Esophagus muscularis mucosa (tissue), 4 donors: ENCODE measurements around the gene VCX2. TPM values are rescaled to one million over a fixed set of nuclear protein-coding genes. Genes with fewer than 3 reads are reported as not detected.
"Not testable (repeated sequence)": the region's sequence is repeated elsewhere in the genome, so short reads cannot be mapped to it uniquely, and the experiment has no call there.

Experiments used
- DNase-seq: peaks from one replicate; pipeline ENCODE4 v3.0.0-alpha.2; 2017; ENCODE audit errors: extremely low spot score
- H3K27ac ChIP-seq, 4 donors: fragments of 200-600 bp; sonication (generic); replicated peaks in 1 of 4; 1 replicate in 3 of 4; 2 replicates in 1 of 4; pipeline ENCODE4 v1.5.1; 2016 to 2019; ENCODE audit warnings: mild to moderate bottlenecking in 1 of 4
- H3K27me3 ChIP-seq, 4 donors: fragments of 200-600 bp; sonication (generic); one replicate each; pipeline versions ENCODE4 v1.5.1 to v1.6.0; 2016 to 2019
- H3K36me3 ChIP-seq, 4 donors: fragments of 200-600 bp; sonication (generic); one replicate each; pipeline ENCODE4 v1.5.1; 2016 to 2019
- H3K4me1 ChIP-seq, 4 donors: fragments of 200-600 bp; sonication (generic); one replicate each; pipeline ENCODE4 v1.5.1; 2016 to 2019
- H3K4me3 ChIP-seq, 4 donors: fragments of 200-600 bp; sonication (generic); 1 replicate in 2 of 4; 2 replicates in 2 of 4; pipeline ENCODE4 v1.5.1; 2016 to 2019; ENCODE audit warnings: mild to moderate bottlenecking in 4 of 4, moderate library complexity in 1 of 4
- H3K9me3 ChIP-seq, 4 donors: fragments of 200-600 bp; sonication (generic); 1 replicate in 3 of 4; 2 replicates in 1 of 4; pipeline ENCODE4 v1.5.1; 2016 to 2019
- EP300 ChIP-seq: sonication (generic); formaldehyde crosslinking; IDR thresholded peaks from one replicate; pipeline ENCODE4 v1.6.1; 2017; ENCODE audit warnings: antibody characterized with exemption
- POLR2A ChIP-seq: fragments of 450-650 bp; IDR thresholded peaks from one replicate; pipeline ENCODE4 v1.6.1; 2017; ENCODE audit warnings: antibody characterized with exemption, moderate library complexity, mild to moderate bottlenecking, low read depth
- POLR2AphosphoS5 ChIP-seq, 2 donors: sonication (generic); formaldehyde crosslinking; IDR thresholded peaks; one replicate each; pipeline ENCODE4 v1.6.1; 2017; ENCODE audit warnings: antibody characterized with exemption in 2 of 2
- WGBS: methylation state at CpG from one replicate; pipeline ENCODE4 v1.1.5; 2018; 5-methylcytosine and 5-hydroxymethylcytosine counted together
- intact Hi-C: fragments of 100-400 bp; cut with DNase I; formaldehyde crosslinking; loops from one replicate; pipeline ENCODE4 v1.15.1; 2023
- small RNA-seq, 3 donors: library from RNA; depleted of rRNA; stranded (forward); fragments of <200 nt; gene quantifications; one replicate each; pipeline ENCODE3, GENCODE V24; 2016
- total RNA-seq, 4 donors: library from RNA; depleted of rRNA; stranded (reverse); fragments of >200 nt; gene quantifications; one replicate each; pipeline versions ENCODE4 v1.1.0 to v1.2.1, GENCODE V29; 2016
- TF ChIP-seq, protein P1 (sequence below), 3 experiments: fragments of 200-600 bp in 2 of 3; fragments of 450-650 bp in 1 of 3; sonication (generic) in 2 of 3; IDR thresholded peaks; one replicate each; pipeline ENCODE4 v1.5.1; 2017 to 2019; ENCODE audit warnings: antibody characterized with exemption in 3 of 3, mild to moderate bottlenecking in 2 of 3, moderate library complexity in 1 of 3

VCX2 gene
- total RNA-seq, 4 donors from 2014 or later = not detected

DNA sequence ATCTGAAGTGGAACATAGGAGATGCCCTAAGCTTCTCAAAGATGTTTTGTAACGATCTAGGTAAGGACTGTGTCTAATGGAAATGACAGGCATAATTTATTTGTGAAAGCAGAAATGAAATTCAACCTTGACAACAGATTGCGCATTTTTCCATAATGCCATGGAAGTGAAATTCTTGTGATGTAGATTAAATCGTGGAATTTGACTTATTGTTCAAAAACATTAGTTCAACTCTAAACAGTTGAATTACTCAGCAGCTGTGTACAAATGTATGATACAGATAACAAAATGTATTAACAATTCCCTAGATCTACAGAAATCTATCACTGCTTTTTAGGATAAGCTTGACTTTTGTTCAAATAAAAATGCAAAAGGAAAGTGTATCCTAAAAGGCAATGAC, 44.4 kb downstream of the VCX2 start:
- H3K36me3 ChIP-seq = no peaks in the 10 kb centered on the region
- H3K4me3 ChIP-seq = no peak overlapping the region
- H3K4me1 ChIP-seq = no peaks in the 10 kb centered on the region
- no peaks in the 10 kb centered on the region for H3K9me3 ChIP-seq
- no peak for TF ChIP-seq POLR2AphosphoS5 (IDR thresholded peaks at IDR 0.05)
- no peak for DNase-seq
- no peak overlapping the region for H3K27ac ChIP-seq
- 86% methylated on average over 3 of the region's 3 CpGs for WGBS
- no peaks in the 10 kb centered on the region for H3K27me3 ChIP-seq
- intact Hi-C loops = no loop called here

DNA sequence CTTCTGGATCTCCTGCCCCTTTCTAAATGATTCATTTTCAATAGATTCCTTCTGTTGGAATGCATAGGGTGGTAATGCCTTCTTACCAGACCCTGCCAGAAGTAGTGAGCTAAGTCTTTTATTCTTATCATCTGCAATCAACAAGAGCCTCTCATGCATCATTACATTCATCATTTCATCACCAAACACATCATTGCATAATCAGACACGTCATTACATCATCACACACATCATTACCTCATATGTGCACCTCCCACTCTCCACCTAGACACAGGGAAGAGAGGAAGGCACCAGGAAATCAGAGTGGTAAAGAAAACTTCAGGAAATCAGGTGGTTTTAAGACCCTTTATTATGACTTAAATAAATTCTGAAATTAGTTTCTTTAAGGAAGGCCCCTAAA, 45.0 kb downstream of the VCX2 start:
- no peak for DNase-seq
- H3K4me3 ChIP-seq = no peak overlapping the region
- no peaks in the 10 kb centered on the region for H3K27me3 ChIP-seq
- no peaks in the 10 kb centered on the region for H3K9me3 ChIP-seq
- no peaks in the 10 kb centered on the region for H3K4me1 ChIP-seq
- TF ChIP-seq EP300 (no peak), POLR2AphosphoS5 (IDR thresholded peaks at IDR 0.05) (no peak), POLR2A (no peak)
- TF ChIP-seq, protein P1, sequence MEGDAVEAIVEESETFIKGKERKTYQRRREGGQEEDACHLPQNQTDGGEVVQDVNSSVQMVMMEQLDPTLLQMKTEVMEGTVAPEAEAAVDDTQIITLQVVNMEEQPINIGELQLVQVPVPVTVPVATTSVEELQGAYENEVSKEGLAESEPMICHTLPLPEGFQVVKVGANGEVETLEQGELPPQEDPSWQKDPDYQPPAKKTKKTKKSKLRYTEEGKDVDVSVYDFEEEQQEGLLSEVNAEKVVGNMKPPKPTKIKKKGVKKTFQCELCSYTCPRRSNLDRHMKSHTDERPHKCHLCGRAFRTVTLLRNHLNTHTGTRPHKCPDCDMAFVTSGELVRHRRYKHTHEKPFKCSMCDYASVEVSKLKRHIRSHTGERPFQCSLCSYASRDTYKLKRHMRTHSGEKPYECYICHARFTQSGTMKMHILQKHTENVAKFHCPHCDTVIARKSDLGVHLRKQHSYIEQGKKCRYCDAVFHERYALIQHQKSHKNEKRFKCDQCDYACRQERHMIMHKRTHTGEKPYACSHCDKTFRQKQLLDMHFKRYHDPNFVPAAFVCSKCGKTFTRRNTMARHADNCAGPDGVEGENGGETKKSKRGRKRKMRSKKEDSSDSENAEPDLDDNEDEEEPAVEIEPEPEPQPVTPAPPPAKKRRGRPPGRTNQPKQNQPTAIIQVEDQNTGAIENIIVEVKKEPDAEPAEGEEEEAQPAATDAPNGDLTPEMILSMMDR (IDR thresholded peaks at IDR 0.05) = no peak
- 86% methylated on average over 1 of the region's 1 CpG for WGBS
- no peak overlapping the region for H3K27ac ChIP-seq
- intact Hi-C loops = no loop called here
- H3K36me3 ChIP-seq = no peaks in the 10 kb centered on the region

DNA sequence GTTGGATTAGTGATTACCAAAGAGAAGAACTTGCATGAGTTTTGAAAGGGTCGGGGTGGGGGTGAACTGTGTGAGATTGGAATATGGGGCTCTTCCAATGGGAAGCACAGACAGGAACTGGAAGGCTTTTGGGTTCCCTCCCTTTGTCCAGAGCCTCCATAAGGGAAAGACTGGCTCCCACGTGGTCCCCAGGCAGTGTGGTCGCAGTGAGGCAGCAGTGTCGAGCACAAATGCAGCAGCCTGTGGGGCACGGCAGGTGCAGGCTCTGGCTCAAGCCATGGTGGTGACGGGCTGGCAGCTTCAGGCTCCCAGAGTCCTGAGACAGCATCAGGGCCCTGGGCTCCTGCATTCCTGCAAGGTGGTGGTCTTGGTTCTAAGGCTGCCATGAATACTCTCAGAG, 45.5 kb downstream of the VCX2 start:
- H3K27ac ChIP-seq = no peak overlapping the region
- no peaks in the 10 kb centered on the region for H3K27me3 ChIP-seq
- H3K4me3 ChIP-seq = no peak overlapping the region
- H3K36me3 ChIP-seq = no peaks in the 10 kb centered on the region
- 82% methylated on average over 6 of the region's 6 CpGs for WGBS
- intact Hi-C loops = no loop called here
- H3K4me1 ChIP-seq = no peaks in the 10 kb centered on the region
- DNase-seq = no peak
- TF ChIP-seq POLR2AphosphoS5 (IDR thresholded peaks at IDR 0.05) (no peak), POLR2A (no peak), EP300 (no peak)
- TF ChIP-seq, protein P1 (IDR thresholded peaks at IDR 0.05) = no peak
- H3K9me3 ChIP-seq = no peaks in the 10 kb centered on the region

DNA sequence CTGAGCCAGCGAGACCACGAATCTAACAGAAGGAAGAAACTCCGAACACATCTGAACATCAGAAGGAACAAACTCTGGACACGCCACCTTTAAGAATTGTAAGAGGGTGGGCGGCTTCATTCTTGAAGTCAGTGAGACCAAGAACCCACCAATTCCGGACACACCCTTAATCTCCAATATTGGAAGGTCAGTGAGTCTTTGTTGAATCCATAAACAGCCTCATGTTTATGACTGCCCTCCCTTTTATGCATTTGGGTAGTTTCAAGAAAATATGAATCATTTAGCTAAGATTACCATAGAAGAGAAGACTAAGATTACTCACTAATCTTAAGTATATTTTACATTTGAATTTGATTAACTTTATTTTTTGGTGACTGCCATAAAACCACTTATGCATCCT, 48.5 kb downstream of the VCX2 start:
- no peak for DNase-seq
- TF ChIP-seq POLR2A (no peak), EP300 (no peak), POLR2AphosphoS5 (IDR thresholded peaks at IDR 0.05) (no peak)
- TF ChIP-seq, protein P1 (IDR thresholded peaks at IDR 0.05) = no peak
- no peak overlapping the region for H3K4me3 ChIP-seq
- H3K36me3 ChIP-seq = no peaks in the 10 kb centered on the region
- intact Hi-C loops = no loop called here
- no peaks in the 10 kb centered on the region for H3K27me3 ChIP-seq
- H3K27ac ChIP-seq = no peak overlapping the region
- WGBS = 90% methylated on average over 6 of the region's 6 CpGs
- no peaks in the 10 kb centered on the region for H3K4me1 ChIP-seq
- H3K9me3 ChIP-seq = no peaks in the 10 kb centered on the region

DNA sequence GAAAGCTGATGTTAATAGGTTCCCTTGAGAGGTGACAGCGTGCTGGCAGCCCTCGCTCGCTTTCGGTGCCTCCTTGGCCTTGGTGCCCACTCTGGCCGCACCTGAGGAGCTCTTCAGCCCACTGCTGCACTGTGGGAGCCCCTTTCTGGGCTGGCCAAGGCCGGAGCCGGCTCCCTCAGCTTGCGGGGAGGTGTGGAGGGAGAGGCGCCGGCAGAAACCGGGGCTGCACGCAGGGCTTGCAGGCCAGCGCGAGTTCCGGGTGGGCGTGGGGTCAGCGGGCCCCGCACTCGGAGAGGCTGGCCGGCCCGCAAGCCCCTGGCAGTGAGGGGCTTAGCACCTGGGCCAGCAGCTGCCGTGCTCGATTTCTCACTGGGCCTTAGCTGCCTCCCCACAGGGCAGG, 49.7 kb downstream of the VCX2 start:
- DNase-seq, H3K4me1 ChIP-seq, H3K27ac ChIP-seq, H3K36me3 ChIP-seq, H3K27me3 ChIP-seq, H3K9me3 ChIP-seq, H3K4me3 ChIP-seq, intact Hi-C loops: not testable (repeated sequence)
- 97% methylated on average over 7 of the region's 23 CpGs for WGBS

Small RNA genes within 50 kb of the gene (small RNA-seq; reads per million reads assigned to genes)
- 0 to 0.58 (median 0.37) reads per million in 3 donors for gene MIR651

Other genes starting within 250 kb of the VCX2 start
- 10 to 100 TPM; 10.3 to 19.1 (median 13.1) TPM for gene PNPLA4, start 243.9 kb downstream of the VCX2 start, total RNA-seq